ENCODE measurements around the gene C16orf95. TPM values are rescaled to one million over a fixed set of nuclear protein-coding genes. Genes with fewer than 3 reads are reported as not detected.

C16orf95 gene
- total RNA-seq, 1 donor from 2014 or later, result 6.9 TPM

DNA sequence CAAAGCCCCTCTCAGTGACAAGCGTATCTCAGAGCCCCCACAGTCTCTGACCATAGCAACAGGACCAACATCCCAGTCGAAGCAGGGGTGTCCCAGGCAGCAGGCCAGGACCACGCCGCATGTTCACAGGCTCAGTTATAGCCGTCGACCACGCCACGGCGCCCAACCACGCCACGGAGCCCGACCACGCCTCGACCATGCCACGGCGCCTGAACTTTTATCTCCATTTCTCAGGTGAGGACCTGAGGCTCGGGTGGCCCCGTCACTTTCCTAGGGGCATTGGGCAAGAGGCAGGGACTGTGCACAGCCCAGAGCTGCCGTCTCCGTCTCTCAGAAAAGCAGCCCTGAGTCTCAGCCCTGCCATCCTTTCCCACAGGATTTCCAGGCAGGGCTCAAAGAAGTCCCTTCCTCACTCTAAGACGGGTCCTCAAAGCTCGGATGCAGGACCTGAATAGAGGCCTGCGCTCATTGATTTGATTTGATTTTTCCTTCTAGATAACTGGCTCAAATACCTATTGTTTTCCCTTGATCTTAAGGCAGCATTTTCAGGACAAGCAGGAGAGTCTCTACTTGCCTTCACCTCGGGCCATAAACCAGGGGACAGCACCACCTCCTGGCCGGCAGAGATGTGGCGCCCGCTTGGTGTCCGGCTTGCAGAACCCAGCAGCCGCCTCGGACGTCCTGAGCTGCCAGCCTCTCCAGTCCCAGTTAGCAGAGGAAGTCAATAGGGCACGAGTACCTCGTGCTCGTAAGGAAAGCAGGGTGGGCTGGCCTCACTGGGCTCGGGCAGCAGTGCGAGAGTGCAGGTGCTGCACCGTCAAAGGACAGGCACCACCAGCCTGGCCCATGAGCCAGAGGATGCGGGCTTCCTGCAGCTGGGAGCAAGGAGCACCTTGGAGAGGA, 38.8 kb downstream of the C16orf95 start:
- Mint-ChIP-seq H3K36me3 (ENCODE audit: low read depth) (peaks cover 6% of the 10 kb centered on the region), H3K4me1 (ENCODE audit: low read depth) (peaks cover 40% of the 10 kb centered on the region), H3K27ac (ENCODE audit: unreplicated experiment) (peak overlapping the region; percentile 24), H3K9me3 (ENCODE audit: low read depth) (no peaks in the 10 kb centered on the region), H3K4me3 (ENCODE audit: unreplicated experiment) (no peak overlapping the region), H3K27me3 (ENCODE audit: low read depth) (no peaks in the 10 kb centered on the region)
- no peak for DNase-seq (ENCODE audit: low spot score)
- TF ChIP-seq, protein P1, sequence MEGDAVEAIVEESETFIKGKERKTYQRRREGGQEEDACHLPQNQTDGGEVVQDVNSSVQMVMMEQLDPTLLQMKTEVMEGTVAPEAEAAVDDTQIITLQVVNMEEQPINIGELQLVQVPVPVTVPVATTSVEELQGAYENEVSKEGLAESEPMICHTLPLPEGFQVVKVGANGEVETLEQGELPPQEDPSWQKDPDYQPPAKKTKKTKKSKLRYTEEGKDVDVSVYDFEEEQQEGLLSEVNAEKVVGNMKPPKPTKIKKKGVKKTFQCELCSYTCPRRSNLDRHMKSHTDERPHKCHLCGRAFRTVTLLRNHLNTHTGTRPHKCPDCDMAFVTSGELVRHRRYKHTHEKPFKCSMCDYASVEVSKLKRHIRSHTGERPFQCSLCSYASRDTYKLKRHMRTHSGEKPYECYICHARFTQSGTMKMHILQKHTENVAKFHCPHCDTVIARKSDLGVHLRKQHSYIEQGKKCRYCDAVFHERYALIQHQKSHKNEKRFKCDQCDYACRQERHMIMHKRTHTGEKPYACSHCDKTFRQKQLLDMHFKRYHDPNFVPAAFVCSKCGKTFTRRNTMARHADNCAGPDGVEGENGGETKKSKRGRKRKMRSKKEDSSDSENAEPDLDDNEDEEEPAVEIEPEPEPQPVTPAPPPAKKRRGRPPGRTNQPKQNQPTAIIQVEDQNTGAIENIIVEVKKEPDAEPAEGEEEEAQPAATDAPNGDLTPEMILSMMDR (IDR thresholded peaks at IDR 0.05), result peak; percentile 99

DNA sequence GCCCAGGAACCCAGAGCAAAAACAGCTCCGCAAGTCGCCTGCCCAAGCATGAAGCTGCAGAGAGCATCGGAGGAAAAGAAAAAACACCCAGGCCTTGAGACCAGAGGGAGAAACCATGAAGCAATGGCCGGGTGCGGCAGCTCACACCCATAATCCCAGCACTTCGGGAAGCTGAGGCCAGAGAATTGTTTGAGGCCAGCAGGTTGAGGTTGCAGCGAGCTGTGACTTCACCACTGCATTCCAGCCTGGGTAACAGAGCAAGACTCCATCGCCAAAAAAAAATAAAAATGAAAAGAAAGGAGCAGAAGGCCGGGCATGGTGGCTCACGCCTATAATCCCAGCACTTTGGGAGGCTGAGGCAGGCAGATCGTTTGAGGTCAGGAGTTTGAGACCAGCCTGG, 40.3 kb downstream of the C16orf95 start:
- Mint-ChIP-seq H3K36me3 (ENCODE audit: low read depth) (peaks cover 6% of the 10 kb centered on the region), H3K4me3 (ENCODE audit: unreplicated experiment) (no peak overlapping the region), H3K4me1 (ENCODE audit: low read depth) (peaks cover 37% of the 10 kb centered on the region), H3K27ac (ENCODE audit: unreplicated experiment) (no peak overlapping the region), H3K27me3 (ENCODE audit: low read depth) (no peaks in the 10 kb centered on the region), H3K9me3 (ENCODE audit: low read depth) (no peaks in the 10 kb centered on the region)
- DNase-seq (ENCODE audit: low spot score), result no peak
- TF ChIP-seq, protein P1 (IDR thresholded peaks at IDR 0.05), result no peak

DNA sequence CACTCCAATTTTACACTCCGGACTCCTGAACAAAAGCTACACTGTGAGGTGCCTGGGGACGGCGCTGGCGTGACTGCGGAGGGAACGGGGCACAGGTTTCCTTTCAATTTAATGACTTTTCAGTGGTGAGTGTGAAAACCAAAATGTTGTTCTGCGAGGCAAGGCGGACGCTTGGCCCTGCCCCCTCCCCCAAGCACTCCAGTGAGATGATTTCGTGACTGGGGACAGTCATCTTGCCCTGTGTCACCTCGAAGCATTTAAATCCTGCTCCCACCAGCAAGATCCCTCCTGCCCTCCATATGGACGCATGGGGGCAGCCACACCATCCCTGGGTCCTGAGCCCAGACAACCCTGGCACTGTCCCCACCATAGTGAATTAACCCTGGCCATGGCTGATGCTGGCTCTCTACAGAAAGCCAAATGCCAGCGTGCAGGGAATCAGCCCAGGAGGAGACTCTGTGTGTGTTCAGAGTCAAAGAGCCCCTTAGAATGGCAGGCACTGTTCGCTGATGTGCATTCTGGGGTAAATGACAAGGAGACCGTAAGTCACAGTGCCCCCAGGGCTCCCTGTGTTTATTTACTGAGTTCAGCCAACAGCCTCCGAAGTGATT, 41.0 kb downstream of the C16orf95 start:
- peaks cover 37% of the 10 kb centered on the region for H3K4me1 Mint-ChIP-seq (ENCODE audit: low read depth)
- peaks cover 6% of the 10 kb centered on the region for H3K36me3 Mint-ChIP-seq (ENCODE audit: low read depth)
- H3K27me3 Mint-ChIP-seq (ENCODE audit: low read depth), result no peaks in the 10 kb centered on the region
- H3K27ac Mint-ChIP-seq (ENCODE audit: unreplicated experiment), result peak overlapping the region; percentile 59
- H3K4me3 Mint-ChIP-seq (ENCODE audit: unreplicated experiment), result no peak overlapping the region
- TF ChIP-seq, protein P1 (IDR thresholded peaks at IDR 0.05), result peak; percentile 29
- no peak for DNase-seq (ENCODE audit: low spot score)
- H3K9me3 Mint-ChIP-seq (ENCODE audit: low read depth), result no peaks in the 10 kb centered on the region

DNA sequence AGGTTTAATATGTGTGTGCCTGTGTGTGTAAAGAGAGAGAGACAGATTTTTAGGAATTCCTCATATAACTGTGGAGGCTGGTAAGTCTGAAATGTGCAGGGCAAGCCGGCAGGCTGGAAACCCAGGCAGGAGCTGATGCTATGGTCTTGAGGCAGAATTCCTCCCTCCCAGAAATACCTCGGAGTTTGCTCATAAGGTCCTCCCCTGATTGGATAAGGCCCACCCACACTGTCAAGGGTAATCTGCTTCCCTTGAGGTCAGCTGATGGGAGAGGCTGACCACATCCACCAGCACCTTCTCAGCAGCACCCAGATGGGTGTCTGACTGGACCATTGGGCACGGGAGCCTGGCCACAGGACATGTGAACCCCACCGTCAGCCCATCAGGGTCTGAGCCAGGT, 42.4 kb downstream of the C16orf95 start:
- Mint-ChIP-seq H3K9me3 (ENCODE audit: low read depth) (no peaks in the 10 kb centered on the region), H3K4me1 (ENCODE audit: low read depth) (peaks cover 37% of the 10 kb centered on the region), H3K27ac (ENCODE audit: unreplicated experiment) (no peak overlapping the region), H3K4me3 (ENCODE audit: unreplicated experiment) (no peak overlapping the region), H3K27me3 (ENCODE audit: low read depth) (no peaks in the 10 kb centered on the region), H3K36me3 (ENCODE audit: low read depth) (no peaks in the 10 kb centered on the region)
- TF ChIP-seq, protein P1 (IDR thresholded peaks at IDR 0.05), result no peak
- DNase-seq (ENCODE audit: low spot score), result no peak

DNA sequence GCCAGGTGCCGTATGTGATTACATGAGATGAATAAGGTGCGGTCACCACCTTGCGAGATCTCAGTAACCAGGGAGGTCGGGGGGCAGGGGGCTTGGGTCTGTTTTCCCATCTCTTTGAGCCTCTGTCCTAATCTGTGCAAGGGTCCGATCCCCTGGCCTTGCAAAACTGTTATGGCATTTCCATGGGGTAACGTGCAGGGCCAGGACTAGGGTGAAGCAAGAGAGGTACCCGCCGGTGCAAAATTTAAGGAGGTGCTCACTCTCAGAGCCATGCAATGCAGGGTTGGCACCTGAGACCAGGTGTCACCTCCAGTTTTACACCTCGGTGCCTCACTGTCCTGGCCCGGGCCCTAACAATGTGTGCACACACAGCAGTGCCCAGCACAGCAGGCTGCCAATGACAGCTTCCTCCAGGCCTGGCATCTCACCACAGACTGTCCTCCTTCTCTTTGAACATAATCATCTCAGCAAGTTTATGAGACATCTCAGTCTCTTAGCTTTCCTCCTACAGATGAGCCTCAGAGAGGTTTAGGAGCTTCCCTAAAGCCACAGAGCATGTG, 43.6 kb downstream of the C16orf95 start:
- Mint-ChIP-seq H3K36me3 (ENCODE audit: low read depth) (no peaks in the 10 kb centered on the region), H3K4me3 (ENCODE audit: unreplicated experiment) (no peak overlapping the region), H3K4me1 (ENCODE audit: low read depth) (peaks cover 34% of the 10 kb centered on the region), H3K27ac (ENCODE audit: unreplicated experiment) (no peak overlapping the region), H3K9me3 (ENCODE audit: low read depth) (peaks cover 2% of the 10 kb centered on the region), H3K27me3 (ENCODE audit: low read depth) (no peaks in the 10 kb centered on the region)
- TF ChIP-seq, protein P1 (IDR thresholded peaks at IDR 0.05), result no peak
- no peak for DNase-seq (ENCODE audit: low spot score)

All from chondrocyte (in vitro differentiated cells).